Mesothelial cell of epicardium (in vitro differentiated cells): ENCODE results near the gene SMAD2. TPM values are rescaled to one million over a fixed set of nuclear protein-coding genes. Genes with fewer than 3 reads are reported as not detected.

Source experiments
- DNase-seq, 2 experiments: peaks; one replicate each; pipeline ENCODE4 v3.0.0; 2021; ENCODE audit warnings: low spot score in 2 of 2; ENCODE audit not compliant: unreplicated experiment in 2 of 2
- H3K27ac Mint-ChIP-seq: 2 replicates; pipeline ENCODE4 v1.8.0; 2021; ENCODE audit warnings: mixed read lengths
- H3K27me3 Mint-ChIP-seq: 2 replicates; pipeline ENCODE4 v1.8.0; 2021; ENCODE audit warnings: low read depth, mixed read lengths
- H3K36me3 Mint-ChIP-seq: 2 replicates; pipeline ENCODE4 v1.8.0; 2021; ENCODE audit warnings: mixed read lengths
- H3K4me1 Mint-ChIP-seq: 2 replicates; pipeline ENCODE4 v1.8.0; 2021; ENCODE audit warnings: mixed read lengths
- H3K4me3 Mint-ChIP-seq: 2 replicates; pipeline ENCODE4 v1.8.0; 2021; ENCODE audit warnings: mild to moderate bottlenecking, moderate library complexity, mixed read lengths
- H3K9me3 Mint-ChIP-seq: 2 replicates; pipeline ENCODE4 v1.8.0; 2021; ENCODE audit warnings: mixed read lengths
- CTCF ChIP-seq: fragments of 200-600 bp; sonication (generic); IDR thresholded peaks from one replicate; pipeline ENCODE4 v1.5.0; 2021; ENCODE audit warnings: antibody characterized with exemption; ENCODE audit not compliant: unreplicated experiment
- total RNA-seq: library from RNA; stranded (reverse); gene quantifications from 3 replicates; pipeline ENCODE4 v1.2.1, GENCODE V29; 2021

SMAD2 gene
- total RNA-seq, 1 donor from 2014 or later, result 161 TPM

- Mint-ChIP-seq H3K27ac (no peak overlapping the region), H3K4me1 (no peaks in the 10 kb centered on the region), H3K9me3 (peaks cover 5% of the 10 kb centered on the region), H3K4me3 (no peak overlapping the region), H3K27me3 (no peaks in the 10 kb centered on the region), H3K36me3 (no peaks in the 10 kb centered on the region)
- no peak for TF ChIP-seq CTCF
- no peak for DNase-seq
Measured at GRCh38 chr18:47944972-47945852, 14.8 kb upstream of the SMAD2 start.

GRCh38 chr18:47936952-47937351 is 6.5 kb upstream of the SMAD2 start:
- no peak for TF ChIP-seq CTCF
- no peak overlapping the region for H3K4me3 Mint-ChIP-seq
- no peaks in the 10 kb centered on the region for H3K9me3 Mint-ChIP-seq
- H3K27me3 Mint-ChIP-seq, result no peaks in the 10 kb centered on the region
- peaks cover 12% of the 10 kb centered on the region for H3K4me1 Mint-ChIP-seq
- H3K36me3 Mint-ChIP-seq, result no peaks in the 10 kb centered on the region
- H3K27ac Mint-ChIP-seq, result no peak overlapping the region
- no peak for DNase-seq

- H3K4me3 Mint-ChIP-seq, result no peak overlapping the region
- H3K27ac Mint-ChIP-seq, result no peak overlapping the region
- H3K9me3 Mint-ChIP-seq, result no peaks in the 10 kb centered on the region
- peaks cover 16% of the 10 kb centered on the region for H3K4me1 Mint-ChIP-seq
- no peak for DNase-seq
- no peaks in the 10 kb centered on the region for H3K36me3 Mint-ChIP-seq
- H3K27me3 Mint-ChIP-seq, result no peaks in the 10 kb centered on the region
- TF ChIP-seq CTCF, result no peak
Measured at GRCh38 chr18:47935321-47936055, 5.0 kb upstream of the SMAD2 start.

GRCh38 chr18:47932603-47933002 is 2.1 kb upstream of the SMAD2 start:
- no peaks in the 10 kb centered on the region for H3K9me3 Mint-ChIP-seq
- peaks cover 29% of the 10 kb centered on the region for H3K4me1 Mint-ChIP-seq
- TF ChIP-seq CTCF, result no peak
- no peak for DNase-seq
- H3K27me3 Mint-ChIP-seq, result no peaks in the 10 kb centered on the region
- no peak overlapping the region for H3K27ac Mint-ChIP-seq
- H3K4me3 Mint-ChIP-seq, result no peak overlapping the region
- H3K36me3 Mint-ChIP-seq, result no peaks in the 10 kb centered on the region

- no peak for TF ChIP-seq CTCF
- no peaks in the 10 kb centered on the region for H3K27me3 Mint-ChIP-seq
- DNase-seq, result no peak
- H3K36me3 Mint-ChIP-seq, result no peaks in the 10 kb centered on the region
- H3K27ac Mint-ChIP-seq, result peak overlapping the region; percentile 95
- H3K4me3 Mint-ChIP-seq, result peak overlapping the region; percentile 62
- H3K9me3 Mint-ChIP-seq, result no peaks in the 10 kb centered on the region
- peaks cover 32% of the 10 kb centered on the region for H3K4me1 Mint-ChIP-seq
Measured at GRCh38 chr18:47932190-47932589, 1.7 kb upstream of the SMAD2 start.
